ENCODE measurements around the gene CLPTM1L.
"Not testable (repeated sequence)": the region's sequence is repeated elsewhere in the genome, so short reads cannot be mapped to it uniquely, and the experiment has no call there.

CLPTM1L gene

DNA sequence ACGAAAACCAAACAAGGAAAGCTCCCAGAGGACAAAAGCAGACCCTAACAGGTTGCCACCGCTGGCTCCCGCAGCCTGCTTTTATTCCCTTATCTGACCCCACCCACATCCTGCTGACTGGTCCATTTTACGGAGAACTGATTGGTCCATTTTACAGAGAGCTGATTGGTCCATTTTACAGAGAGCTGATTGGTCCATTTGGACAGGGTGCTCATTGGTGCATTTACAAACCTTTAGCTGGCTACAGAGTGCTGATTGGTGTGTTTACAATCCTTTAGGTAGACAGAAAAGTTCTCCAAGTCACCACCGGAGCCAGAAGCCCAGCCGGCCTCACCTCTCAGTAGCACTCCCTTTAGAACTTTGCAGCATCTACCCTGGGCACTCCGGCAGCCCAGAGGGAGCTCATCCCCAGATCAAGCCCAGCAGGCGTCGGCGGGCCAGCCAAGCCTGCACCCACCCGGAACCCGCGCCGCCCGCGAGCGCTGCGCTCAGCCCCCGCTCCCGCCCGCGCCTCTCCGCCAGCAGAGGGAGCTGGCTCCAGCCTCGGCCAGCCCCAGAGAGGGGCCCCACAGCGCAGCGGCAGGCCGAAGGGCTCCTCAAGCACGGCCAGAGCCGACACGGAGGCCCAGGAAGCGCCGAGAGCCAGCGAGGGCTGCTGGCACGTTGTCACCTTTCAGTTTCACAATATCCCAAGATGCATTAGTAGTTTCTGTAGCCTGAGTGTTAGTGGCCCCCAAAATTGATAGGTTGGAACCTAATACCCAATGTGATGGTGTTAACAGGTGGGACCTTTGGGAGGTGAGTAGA lies 35.3 kb upstream of the CLPTM1L start:
- DNase-seq (ENCODE audit: low read depth): no peak

DNA sequence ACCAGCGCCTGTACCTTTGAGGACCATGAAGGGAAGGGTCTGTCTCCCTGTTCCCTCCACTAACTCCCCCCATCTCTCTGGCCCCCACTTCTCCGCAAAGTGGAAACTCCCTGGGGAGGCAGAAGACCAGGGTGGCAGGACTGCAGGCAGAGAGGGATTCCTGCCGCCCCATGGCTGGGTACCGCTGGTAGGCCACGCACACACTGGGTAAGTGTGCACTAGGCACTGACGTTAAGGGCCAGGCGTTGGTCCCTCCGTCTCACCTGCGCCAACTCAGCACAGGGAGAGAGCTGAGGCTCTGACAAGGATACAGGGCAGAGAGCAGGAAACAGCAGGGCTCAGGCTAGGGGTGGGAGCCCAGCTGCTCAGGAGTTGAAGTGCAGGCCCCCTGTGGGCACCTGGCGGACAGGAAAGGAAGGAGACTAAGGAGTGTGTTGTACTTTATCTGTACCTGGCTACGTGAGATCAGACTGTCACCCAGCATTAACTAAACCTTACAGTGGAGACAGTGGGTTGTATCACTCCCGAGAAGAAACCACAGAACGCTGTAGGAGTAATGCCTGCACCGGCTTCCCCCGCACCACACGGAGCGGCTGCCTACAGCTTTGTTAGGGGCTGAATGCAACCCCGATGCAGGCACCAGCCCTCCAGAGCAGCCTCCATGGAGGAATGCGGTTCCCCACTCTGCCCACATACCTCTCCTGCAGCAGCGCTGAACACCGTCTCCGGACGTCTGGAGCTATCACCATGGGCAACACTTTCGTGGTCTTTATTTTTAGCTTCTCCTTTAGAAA lies 34.2 kb upstream of the CLPTM1L start:
- DNase-seq (ENCODE audit: low read depth): no peak

DNA sequence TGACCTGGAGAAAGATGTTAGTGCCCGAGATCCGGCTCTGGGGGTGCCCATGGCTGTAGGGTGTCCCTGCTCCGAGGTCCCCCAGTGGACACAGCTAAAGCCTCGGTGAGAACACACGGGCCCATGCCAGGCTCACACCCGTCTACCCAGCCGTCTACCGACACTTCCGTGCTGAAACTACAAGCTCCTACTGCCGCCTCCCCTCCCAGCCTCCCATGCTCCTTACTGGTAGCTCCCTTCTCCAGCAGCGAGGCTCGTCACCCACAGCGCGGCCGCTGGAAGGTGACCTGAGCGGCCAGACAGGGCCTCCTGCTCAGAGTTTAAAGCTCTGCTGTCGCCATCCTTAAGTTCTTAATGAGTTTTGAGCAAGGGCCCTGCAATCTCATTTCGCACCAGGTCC lies 33.2 kb upstream of the CLPTM1L start:
- DNase-seq (ENCODE audit: low read depth): no peak

DNA sequence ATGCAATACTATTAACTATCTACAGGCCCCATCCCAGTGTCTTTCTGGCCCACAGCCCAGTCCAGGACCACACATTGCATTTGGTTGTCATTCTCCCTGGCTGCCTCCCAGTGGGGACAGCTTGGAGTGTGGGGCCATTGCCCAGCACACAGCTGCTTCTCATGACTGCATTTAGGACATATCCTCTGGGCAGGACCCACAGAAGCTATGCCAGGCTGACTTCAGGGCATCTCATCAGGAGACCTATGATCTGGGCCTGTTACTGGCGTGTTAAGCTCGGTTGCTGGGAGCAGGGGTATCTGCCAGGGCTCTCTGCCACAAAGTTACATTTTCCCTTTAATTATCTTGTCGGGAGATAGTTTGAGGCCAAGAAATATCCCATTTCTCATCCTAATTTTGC lies 32.1 kb upstream of the CLPTM1L start:
- DNase-seq (ENCODE audit: low read depth): no peak

DNA sequence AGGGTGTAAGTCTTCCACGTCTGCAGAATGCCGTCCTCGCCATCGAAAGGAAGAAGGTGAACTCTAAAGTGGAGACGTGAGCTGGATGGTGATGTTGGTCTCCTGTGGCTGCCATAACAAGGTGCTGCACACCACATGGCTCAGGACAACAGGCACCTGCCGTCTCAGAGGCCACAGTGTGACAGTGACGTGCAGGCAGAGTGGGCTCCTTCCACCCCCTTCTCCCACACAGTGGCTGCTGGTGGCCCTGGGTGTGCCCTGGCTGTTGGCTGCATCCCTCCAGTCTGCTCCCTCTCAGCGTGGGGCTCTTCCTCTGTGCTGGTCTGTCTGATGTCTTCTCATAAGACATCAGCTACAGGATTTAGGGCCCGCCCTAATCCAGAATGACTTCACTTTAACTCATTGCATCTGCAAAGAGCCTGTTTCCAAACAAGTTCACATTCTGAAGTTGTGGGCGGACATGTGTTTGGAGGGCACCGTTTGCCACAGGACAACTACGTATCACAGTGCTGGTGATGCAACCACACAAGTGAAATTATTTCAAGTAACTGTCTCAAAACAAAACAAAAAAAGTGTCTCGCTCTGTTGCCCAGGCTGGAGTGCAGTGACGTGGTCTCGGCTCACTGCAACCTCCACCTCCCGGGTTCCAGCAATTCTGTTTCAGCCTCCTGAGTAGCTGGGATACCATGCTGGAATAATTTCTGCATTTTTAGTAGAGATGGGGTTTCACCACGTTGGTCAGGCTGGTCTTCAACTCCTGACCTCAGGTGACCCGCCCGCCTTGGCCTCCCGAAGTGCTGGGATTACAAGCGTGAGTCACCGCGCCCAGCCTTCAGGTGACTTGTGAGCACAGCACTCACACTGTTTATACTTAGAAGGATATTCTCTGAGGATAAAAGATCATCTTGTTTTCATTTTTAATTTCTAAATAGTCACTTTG lies 31.2 kb upstream of the CLPTM1L start:
- no peak for DNase-seq (ENCODE audit: low read depth)

DNA sequence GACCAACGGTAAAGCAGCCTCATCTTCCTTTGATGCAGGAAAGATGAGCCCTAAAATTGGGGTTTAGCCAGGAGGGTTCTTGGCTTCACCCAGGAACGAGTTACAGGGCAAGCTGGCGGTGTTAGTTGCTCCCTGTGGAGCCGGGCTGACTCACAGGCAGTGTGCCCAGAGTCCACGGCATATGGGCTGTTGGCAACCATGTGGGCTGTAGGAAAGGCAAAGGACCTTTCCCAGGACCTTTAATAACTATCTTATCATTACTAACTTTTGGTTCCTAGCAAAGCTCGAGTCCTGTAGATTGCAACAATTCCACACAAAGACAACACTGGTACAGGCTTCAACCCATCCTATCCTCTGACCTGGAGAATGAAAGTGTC lies 29.8 kb upstream of the CLPTM1L start:
- no peak for DNase-seq (ENCODE audit: low read depth)

DNA sequence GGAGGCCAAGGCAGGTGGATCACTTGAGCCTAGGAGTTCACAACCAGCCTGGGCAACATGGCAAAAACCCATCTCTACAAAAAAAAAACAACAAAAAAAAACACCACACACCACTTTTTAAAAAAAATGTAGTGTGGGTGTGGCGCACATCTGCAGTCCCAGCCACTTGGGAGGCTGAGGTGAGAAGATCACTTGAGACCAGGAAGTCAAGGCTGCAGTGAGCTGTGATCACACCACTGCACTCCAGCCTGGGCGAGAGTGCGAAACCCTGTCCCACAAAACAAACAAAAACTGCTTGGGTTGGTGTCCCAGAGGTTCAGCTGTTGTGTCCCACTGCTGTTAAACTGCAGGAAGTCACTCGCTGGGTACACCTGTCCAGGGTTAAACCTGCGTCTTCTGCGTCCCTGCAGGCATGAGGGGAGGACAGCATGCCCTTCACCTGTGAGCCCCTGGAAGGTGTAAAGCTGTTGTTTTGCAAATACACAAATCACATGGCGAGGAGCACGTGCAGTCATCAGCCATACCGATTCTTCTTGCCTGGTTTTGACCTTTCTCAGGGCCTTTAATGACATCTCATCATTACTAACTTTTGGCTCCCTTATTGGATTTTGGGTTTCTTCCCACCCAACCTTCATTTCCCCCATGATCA lies 29.3 kb upstream of the CLPTM1L start:
- no peak for DNase-seq (ENCODE audit: low read depth)

DNA sequence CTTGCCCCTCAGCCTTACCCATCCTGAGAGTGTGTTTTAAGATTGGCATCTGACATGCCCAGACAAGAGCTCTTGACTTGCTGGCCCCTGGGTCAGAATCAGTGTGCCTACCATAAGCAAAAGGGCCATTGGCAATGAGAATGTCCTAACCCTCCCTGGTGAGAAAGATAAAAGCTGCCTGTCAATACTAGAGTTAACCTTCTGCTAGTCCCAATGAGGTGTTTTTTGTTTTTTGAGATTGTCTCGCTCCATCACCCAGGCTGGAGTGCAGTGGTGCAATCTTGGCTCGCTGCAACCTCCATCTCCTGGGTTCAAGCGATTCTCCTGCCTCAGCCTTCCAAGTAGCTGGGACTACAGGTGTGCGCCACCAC lies 27.1 kb upstream of the CLPTM1L start:
- DNase-seq (ENCODE audit: low read depth): not testable (repeated sequence)

DNA sequence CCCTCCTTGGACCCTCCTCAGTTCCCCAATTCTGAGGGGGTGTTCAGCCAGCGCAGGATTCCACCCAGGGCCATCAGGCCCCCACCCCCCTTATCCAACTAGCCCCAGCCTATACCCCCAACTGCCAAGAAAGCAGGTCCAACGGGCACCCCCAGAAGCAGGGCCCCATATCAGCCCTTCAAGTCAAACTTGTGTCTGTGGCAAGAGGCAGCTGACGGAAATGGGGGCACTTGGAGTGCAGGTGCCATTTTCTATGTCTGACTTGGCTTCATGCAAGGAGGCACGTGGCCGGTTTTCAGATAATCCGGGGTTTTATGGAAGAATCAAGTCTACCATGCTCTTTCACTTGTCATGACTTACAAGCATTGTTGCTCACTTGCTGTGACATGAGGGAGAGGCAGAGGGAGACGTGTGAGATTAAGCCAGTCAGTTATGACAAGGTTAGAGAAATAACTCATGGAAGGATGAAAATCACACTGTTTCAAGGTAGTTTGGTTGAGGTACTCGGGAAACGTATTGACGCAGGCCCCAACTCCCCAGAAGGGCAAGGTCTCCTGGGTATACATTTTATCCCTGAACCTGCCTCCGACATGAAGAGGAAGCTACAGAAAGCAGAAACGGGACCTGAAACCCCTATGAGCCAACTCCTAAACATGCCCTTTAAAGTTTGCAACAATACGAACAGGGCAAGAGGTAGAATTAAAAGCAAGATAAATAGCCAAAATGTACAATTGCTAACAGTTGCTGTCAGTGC lies 26.5 kb upstream of the CLPTM1L start:
- DNase-seq (ENCODE audit: low read depth): no peak

DNA sequence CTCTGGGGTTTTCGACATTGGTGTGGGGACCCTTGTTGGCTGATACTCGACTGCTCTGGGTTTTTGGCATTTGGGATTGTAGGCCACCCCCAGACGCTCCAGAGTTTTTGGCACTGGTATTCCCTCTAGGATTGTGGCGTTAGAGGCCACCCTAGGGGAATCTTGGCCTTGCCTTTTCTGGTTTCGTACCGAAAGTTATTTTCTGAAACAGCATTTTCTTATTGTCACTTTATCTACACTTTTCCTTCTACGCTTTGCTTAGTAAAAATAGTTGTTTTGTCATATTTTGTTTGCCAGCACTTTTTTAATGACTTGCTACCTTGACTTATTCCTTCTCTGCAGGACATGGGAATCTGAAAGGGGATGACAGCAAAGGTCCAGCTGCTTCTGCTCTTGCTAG lies 25.1 kb upstream of the CLPTM1L start:
- no peak for DNase-seq (ENCODE audit: low read depth)

DNA sequence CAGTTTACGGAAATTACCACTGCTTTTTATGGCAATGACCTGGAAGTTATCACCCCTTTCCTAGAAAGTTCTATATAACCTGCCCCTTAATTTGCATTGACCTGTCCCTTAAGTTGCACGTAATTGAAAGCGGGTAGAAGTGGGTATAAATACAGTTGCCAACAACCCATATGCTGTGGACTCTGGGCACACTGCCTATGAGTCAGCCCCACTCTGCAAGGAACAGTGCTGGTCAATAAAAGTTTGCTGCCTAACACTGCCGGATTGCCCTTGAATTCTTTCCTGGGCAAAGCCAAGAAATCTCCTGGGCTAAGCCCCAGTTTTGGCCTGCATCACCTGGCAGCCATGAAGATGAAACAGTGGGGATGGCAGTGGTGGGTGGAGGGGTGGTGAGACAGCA lies 23.9 kb upstream of the CLPTM1L start:
- no peak for DNase-seq (ENCODE audit: low read depth)

DNA sequence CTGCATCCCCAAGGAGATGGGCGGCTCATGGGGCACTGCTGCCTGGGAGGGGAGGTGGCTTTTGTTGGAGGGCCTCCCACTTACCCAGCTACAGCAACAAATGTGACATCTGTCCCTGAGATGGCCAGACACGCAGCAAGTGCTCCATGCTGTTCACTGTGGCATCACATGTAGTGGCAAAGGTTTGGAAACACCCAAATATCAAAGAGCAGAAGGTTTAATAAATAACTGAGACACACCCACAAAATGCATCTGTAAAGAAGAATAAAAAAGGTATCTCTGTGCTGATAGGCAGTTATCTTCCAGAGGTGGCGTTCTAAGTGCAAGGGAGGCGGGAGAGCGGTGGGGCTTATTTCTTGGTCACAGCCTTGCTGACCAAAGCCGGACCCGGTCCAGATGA lies 23.3 kb upstream of the CLPTM1L start:
- no peak for DNase-seq (ENCODE audit: low read depth)

DNA sequence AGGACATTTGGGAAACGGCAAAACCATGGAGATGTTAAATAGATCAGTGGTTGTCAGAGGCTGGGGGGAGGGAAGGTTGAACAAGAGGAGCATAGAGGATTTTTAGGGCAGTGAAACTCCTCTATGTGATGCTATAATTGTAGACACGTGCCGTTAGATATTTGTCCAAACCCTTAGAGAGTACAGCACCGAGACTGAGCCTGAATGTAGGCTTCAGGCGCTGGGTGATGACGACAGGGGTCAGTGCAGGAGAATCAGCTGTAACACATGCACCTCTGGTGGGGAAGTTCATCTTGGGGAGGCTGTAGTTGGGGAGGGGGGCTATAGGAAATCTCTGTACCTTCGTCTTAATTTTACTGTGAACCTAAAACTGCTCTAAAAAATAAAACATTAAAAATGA lies 22.2 kb upstream of the CLPTM1L start:
- DNase-seq (ENCODE audit: low read depth): no peak

DNA sequence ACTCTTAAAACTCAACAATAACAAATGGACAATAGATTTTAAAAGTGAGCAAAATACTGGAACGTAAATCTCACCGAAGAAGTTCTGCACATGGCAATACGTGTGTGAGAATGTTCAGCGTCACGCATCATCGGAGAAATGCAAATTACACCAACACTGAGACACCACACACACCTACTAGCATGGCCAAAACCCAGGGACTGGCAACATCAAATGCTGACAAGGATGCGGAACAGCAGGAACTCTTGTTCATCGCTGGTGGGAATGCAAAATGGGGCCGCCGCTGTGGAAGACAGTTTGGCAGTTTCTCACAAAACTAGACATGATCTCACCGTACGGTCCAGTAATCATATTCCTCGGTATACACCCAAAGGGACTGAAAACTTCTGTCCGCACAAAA lies 21.6 kb upstream of the CLPTM1L start:
- DNase-seq (ENCODE audit: low read depth): no peak

DNA sequence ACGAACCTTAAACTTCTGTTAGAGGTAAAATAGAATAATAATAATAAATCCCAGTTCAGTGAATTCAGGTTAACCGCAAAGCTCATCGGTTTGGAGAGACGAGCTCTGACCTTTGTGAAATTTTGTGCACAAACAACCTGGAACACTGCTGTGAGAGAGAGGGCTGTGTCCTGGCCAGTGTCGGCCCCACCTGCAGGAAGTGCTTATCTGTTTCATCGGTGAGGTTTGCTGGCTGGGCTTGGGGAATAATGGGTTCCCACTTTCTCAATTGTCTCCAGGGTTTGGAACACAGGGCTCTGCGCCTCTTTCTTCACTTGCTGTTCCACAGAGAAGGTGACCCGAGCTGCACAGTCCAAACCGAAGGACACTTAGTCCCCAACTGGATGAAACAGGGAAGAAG lies 19.3 kb upstream of the CLPTM1L start:
- no peak for DNase-seq (ENCODE audit: low read depth)

DNA sequence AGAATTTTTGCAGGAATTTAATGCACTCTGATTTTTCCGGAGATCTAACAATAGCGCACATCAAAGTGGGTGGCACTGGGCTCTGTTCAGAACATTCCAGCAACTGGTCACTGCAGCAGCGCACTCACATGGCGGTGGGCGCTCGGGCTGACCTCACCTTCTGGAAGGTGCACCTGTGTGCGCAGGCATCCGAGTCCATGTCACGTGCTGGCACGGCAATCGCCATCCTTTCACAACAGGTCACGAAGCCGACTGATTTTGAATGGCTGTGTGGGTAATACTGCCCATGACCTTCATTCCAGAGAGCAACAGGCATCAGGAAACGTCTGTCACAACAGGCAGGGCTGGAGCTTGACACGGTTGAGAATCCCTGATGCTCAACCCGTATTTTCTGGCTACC lies 18.7 kb upstream of the CLPTM1L start:
- no peak for DNase-seq (ENCODE audit: low read depth)

DNA sequence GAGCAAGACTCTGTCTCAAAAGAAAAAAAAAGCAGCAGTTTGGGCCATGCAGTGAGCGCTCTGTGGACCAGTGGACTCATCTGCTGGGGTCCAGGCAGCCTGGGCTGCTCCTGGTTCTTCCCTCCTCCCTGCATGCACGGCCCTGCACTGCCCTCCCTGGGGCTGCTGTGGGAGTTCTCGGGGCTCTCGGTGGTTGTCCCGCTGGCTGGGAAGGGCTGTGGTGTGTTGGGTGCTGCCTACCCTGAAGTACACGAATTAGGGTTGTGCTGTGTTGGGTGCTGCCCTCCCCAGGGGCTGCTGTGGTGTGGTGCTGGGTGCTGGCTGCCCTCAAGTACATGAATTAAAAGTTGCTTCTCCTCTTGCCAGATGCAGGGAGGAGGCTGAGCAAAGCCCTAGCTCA lies 18.3 kb upstream of the CLPTM1L start:
- no peak for DNase-seq (ENCODE audit: low read depth)

DNA sequence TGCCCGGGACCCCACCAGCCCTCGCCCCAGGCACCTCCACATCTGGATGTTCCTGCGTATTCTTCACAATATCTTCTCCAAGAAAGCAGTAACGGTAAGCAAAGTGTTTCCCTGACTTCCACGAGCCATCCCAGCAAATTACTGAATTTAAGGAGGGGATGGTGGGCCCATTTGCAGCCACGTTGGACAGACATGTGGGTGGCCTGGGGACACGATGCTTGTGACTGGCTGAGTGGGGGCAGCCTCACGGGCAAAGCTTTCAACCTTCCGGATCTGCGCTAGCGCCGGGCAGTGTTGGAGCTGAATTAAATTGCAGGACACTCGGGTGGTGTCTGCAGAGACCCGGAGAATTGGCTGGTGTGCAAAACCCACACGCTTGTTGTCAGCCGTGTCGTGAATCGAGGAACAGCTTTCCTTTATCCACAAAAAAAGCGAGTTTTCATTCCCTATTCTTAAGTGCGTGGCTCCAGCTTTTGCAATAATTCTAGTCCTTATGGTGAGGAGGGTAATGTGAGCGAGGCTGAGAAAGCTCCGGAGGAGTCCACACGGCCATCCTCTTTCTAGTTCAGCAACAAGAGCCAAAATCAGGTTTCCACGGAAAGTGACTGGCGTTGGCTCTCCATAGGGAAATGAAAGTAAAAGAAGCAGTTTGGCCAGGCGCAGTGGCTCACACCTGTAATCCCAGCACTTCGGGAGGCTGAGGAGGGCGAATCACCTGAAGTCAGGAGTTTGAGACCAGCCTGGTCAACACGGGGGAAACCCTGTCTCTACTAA lies 17.5 kb upstream of the CLPTM1L start:
- no peak for DNase-seq (ENCODE audit: low read depth)

DNA sequence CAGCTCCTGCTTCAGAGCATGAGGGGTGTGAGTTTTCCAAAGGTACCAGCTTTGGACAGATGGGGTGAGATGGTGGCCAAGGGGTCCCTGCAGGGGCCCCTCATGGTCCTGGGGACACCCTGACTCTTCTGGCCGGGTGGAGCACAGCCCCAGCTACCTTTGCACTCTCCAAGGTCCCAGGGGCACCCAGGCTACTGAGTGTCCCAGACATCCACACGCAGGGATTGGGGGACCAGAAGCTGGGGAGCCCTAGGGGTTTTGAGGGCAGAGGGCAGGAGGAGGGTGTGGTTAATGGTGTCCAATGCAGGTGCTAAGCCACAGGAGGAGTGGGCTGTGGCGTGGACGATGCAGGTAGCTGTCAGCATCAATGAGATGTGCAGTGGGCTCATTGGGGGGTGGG lies 16.0 kb upstream of the CLPTM1L start:
- no peak for DNase-seq (ENCODE audit: low read depth)

DNA sequence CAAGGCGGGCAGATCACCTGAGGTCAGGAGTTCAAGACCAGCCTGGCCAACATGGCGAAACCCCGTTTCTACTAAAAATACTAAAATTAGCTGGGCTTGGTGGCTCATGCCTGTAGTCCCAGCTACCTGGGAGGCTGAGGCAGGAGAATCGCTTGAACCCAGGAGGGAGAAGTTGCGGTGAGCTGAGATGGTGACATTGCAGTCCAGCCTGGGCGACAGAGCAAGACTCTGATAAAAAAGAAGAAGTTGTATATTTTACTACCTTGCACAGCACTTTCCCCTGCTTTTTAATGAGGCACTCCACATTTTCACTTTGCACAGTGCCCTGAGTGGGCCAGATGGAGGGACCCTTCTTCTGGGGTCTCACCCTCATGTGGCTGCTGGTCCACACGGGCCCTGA lies 15.5 kb upstream of the CLPTM1L start:
- DNase-seq (ENCODE audit: low read depth): not testable (repeated sequence)

DNA sequence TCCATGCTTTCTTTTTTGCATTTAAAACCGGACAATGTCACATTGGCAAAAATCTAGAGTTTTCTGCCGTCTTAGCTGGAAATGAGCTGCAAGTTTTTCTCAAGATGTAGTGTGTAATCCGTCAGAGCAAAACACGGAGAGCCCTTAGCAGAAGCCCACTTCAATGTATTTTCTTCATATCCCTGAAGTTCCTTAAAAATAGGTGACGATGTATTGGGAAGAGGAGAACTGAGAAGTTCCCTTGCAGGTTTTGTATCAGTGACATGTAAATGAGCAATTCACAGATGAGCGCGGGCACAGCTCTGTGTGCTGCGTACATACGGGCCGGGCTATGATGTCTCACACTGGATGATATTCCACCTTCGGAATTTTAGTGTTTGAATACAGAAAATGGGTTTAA lies 14.8 kb upstream of the CLPTM1L start:
- no peak for DNase-seq (ENCODE audit: low read depth)

Measured in GM04504 (cell line).